GM18951 (cell line): Measurements from ENCODE around the gene SLC7A7.
"Not testable (repeated sequence)": the region's sequence is repeated elsewhere in the genome, so short reads cannot be mapped to it uniquely, and the experiment has no call there.

Source experiments
- POLR2A ChIP-seq: IDR thresholded peaks from 4 replicates; pipeline ENCODE4 v1.6.1; 2011; ENCODE audit warnings: mild to moderate bottlenecking; ENCODE audit not compliant: insufficient read length, insufficient read depth; ENCODE audit errors: extremely low read depth
- in situ Hi-C: fragments of 300-500 bp; cut with MboI; formaldehyde crosslinking; loops from one replicate; pipeline ENCODE4 v1.12.0; 2022; ENCODE audit warnings: low sequenced_read_pairs, mixed read lengths, inconsistent platforms; ENCODE audit not compliant: unreplicated experiment

Gene SLC7A7

DNA sequence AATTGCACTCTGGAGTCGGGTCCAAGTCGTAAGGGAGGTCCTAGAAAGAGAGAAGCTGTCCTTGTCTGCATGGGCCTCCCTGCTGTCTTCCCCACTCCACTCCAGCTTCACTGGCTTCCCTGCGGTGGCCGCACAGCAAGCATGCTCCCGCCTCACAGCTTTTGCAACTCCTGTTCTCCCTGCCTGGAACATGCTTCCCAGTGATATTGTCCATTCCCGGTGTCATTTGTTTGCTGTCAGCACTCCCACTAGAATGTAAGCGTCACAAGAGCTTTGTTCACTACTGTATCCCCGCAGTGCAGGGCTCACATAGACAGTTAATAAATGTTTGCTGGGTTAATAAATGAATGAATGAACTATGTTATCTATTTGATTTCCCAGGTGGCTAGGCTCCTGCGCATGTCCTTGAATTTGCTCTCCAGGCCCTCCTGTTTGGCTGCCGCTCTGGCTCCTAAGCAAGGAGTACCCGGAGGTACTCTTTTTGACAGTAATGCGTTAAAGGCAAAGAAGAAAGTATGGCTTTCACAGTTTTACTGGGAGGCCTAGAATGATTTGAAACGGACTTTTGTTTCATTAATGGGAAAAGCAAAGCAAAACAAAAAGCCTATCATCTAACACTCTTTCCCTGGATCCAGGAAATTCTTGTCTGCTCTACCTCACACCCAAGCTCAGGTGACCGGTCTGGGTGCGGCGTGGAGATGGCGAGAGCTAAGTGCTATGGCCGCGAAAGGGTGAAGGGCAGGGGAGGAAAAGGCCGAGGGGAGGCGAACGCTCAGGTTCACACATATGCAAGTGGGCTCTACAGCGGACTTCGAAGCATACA lies 6.2 kb upstream of the SLC7A7 start:
- no peak for TF ChIP-seq POLR2A
- in situ Hi-C loops, result no loop called here

DNA sequence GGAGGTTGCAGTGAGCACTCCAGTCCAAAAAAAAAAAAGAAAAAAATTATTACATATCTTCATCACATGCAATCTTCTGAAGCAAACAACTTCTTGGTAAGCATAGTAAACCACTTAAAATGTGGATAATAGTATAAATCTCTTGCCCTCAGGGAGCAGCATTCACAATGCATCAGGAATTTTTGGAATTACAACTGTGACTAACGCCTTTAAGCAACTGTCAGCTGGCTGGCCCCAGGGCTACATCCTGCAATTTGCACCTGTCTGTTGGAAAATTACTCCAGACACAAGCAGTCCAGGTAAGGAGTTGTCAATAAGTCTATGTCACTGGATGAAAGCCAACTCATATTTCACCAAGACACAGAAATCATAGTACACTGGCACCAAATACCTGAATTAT lies 5.5 kb upstream of the SLC7A7 start:
- no peak for TF ChIP-seq POLR2A
- in situ Hi-C loops, result no loop called here

DNA sequence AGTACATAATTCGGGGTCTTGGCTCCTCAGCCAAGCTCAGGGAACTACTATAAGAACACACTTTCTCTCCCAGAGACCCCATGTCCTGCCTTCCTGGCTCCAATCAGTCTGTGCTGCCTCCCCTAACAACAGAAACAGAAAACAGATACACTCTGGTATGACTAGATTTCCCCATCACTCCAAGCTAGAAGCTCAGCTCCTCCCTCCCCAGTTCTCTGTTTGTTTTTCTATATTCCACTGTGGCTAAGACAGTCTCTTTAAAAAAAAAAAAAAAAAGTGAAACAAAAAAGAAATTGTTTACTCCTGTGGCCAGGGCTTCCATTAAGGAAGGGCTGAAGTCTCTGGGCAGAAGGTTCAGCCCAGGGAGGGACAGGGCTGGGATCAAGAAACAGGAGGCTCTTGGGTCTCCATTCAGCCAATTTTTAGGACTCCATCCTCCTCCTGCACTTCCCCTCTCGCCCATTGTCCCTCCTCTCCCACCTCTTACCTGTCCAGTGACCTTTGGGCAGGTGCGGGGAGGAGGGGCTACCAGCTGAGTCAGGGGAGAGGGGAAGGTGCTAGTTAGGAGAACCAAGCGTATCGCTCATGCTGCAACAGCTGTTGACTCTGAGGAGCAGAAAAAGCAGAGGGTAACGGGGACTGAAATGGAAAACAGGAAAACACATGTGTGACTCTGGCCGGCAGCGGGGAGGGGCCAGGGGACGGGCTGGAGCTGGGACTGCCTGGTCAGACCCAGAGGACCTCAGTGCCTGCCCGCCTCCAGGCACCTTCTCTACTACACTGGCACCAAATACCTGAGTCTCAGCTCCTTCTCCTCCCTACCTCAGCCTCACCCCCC lies 4.1 kb upstream of the SLC7A7 start:
- peak; percentile 21 for TF ChIP-seq POLR2A
- in situ Hi-C loops, result loop anchor here (5.0 kb wide), 1 partner anchor 42 kb away; no protein-coding TSS in a partner anchor

DNA sequence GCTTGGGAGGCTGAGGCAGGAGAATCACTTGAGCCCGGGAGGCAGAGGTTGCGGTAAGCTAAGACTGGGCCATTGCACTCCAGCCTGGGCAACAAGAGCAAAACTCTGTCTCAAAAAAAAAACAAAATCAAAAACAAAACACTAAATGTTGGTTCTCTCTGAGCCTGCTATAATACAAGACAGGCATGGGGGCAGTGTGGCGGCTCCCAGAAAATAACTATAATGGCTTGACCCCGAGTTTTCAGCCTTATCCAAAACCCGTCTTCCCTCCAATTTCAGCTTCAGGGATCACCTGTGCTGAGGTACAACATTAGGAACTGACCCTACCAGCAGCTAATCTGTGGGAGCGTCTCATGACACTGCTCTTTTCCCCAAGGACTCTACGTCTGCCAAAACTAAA lies 862 bp downstream of the SLC7A7 start:
- TF ChIP-seq POLR2A, result no peak
- in situ Hi-C loops, result no loop called here

DNA sequence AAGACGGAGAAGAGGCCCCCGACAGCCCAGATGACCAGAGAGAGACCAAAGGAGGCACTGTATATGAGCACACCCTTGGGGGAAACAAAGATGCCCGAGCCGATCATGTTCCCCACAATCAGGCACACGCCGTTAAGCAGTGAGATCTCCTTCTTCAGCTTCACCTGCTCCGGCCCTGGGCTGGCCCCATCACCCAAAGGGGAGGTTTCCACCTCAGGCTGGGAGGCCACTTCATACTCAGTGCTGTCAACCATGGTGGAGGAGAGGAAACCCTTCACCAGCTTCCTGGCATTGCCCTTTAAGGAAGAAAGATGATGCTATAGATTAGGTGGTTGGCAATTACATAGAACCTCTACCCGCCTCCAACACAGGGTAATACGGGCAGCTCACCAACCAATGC lies 2.1 kb downstream of the SLC7A7 start:
- in situ Hi-C loops, result no loop called here
- no peak for TF ChIP-seq POLR2A

DNA sequence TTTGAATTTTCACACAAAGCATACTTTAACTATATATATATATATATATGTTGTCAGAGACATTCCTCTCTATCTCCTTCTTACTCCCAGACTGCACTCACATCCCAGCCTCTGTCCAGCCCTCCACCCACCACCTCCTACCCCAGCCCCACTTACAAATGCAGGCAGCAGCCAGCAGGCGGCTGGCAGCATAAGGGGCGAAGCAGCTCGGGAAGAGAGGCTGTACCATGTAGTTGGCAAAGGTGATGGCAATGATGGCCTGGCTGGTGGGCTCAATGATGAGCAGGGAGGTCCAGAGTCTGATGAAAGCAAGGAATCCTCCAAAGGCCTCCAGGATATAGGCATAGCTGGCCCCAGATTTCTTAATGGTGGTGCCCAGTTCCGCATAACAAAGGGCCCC lies 2.5 kb downstream of the SLC7A7 start:
- in situ Hi-C loops, result no loop called here

DNA sequence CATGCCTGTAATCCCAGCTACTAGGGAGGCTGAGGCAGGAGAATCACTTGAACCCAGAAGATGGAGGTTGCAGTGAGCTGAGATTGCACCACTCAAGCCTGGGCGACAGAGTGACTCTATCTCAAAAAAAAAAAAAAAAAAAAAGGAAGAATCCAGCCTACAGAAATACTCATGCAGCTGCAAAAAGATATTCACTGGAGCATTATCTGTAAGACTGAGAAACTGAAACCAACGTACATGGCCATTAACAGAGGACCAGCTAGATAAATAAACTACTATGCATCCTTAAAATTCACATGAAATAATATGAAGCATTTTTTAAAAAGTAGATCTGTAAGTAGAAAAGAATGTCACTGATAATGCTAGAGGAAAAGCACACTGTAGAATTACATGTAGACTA lies 3.5 kb downstream of the SLC7A7 start:
- in situ Hi-C loops, result no loop called here
- no peak for TF ChIP-seq POLR2A

More for the DNA sequence above, 2.5 kb downstream of the SLC7A7 start:
- TF ChIP-seq POLR2A, result no peak

DNA sequence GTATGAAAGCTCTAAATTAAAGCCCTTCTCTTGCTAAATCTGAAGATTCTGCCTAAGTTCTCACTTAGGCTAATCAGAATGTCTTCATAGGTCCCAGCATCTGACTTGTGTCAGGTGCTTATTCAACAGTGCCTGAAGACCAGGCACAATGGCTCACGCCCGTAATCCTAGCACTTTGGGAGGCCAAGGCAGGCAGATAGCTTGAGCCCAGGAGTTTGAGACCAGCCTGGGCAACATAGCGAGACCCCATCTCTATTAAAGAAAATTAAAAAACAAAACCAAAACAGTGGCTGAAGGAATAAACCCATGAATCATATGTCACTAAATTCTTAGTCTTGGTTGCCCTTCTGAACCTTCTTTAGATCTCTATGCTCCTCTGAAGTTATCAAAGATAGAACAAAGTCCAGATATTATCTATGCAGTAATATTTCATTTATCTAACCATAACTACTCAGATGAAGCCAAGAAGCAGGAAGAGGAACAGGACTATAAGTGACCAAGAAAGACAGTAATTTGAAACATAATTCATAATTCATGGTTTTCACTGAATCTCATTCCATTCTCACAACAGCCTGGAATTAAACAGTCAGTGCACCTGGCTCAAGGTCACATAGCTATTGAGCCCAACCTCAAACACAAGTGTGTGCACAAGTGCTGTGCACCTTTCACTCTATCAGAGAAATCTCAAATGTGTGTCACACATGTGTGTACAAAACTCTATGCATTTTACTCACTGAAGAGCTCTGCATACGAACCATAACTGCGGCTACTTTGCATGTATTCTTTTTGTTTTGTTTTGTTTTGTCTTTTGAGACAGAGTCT lies 6.6 kb downstream of the SLC7A7 start:
- in situ Hi-C loops, result no loop called here
- TF ChIP-seq POLR2A, result no peak

DNA sequence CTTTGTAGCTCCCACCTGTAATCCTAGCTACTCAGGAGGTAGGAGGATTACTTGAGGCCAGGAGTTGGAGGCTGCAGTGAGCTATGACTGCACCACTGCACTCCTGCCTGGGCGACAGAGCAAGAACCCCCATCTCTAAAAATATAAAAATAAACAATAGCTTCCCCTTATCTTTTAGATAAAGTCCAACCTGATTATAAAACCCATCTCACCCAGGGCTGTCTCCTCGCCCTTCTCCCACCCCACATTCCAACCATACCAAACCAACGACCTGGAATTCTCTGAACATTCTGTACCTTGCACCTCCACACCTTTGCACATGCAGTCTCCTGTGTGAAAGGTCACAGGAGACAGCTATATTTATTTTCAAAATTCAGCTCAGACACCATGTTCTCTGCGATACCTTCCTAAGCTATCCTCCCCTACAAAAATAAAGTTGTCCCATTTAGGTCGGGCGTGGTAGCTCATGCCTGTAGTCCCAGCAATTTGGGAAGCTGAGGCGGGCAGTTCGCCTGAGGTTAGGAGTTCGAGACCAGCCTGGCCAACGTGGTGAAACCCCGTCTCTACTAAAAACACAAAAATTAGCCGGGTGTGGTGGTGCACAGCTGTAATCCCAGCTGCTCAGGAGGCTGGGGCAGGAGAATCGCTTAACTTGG lies 7.7 kb downstream of the SLC7A7 start:
- in situ Hi-C loops, result no loop called here
- TF ChIP-seq POLR2A, result no peak

DNA sequence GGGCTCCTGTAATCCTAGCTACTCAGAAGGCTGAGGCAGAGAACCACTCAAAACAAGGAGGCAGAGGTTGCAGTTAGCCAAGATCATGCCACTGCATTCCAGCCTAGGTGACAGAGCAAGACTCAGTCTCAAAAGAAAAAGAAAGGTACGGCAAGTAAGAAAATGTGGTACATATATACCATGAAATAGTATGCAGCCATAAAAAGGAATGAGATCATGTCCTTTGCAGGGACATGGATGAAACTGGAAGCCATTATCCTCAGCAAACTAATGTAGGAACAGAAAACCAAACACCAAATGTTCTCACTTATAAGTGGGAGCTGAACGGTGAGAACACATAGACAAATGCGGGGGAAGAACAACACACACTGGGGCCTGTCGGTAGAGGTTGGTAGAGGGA lies 10.0 kb downstream of the SLC7A7 start:
- in situ Hi-C loops, result not testable (repeated sequence)

DNA sequence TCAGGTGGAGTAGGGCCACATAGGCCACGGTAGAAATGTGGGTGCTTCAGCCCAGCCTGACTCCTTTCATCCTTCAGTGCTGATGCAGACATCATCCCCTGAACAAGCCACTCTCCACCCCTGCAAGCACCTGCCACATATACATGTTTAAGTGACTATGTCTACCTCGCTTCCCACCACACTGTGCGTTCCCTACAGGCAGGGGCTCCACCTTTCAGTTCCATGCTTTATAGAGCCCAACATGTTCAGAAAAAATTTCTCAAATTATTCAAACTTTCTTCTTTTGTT lies 11.6 kb downstream of the SLC7A7 start:
- in situ Hi-C loops, result no loop called here

DNA sequence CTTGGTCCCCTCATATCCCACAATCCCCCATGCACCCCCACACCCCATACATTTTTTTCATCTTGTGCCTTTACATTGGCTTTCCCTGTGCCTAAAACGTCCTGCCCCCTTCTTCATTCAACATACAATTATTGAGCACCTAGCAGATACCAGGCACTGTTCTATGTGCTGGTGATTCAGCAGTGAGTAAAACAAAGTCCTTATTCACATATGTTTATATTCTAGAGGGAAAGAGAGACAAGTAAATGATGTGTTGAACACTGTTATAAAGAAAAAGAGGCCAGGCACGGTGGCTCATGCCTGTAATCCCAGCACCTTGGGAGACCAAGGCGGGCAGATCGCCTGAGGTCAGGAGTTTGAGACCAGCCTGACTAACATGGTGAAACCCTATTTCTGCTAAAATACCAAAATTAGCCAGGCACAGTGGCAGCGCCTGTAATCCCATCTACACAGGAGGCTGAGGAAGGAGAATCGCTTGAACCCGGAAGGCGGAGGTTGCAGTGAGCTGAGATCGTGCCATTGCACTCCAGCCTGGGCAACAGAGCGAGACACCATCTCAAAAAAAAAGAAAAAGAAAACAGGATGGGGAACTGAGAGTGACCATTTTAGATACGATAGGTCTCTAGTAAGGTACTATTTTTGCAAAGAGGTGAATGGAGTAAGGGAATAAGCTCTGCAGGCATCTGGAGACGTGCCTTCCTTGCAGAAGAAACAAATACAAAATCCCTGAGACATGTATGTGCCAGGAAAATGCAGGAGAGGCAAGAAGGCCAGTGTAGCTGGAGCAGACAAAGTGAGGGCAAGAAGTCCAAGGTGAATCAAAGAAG lies 12.2 kb downstream of the SLC7A7 start:
- peak; percentile 10 for TF ChIP-seq POLR2A
- in situ Hi-C loops, result no loop called here

More for the DNA sequence above, 11.6 kb downstream of the SLC7A7 start:
- peak; percentile 20 for TF ChIP-seq POLR2A
